NK-92 (cell line): ENCODE data around the gene ENSA.
"Not testable (repeated sequence)": the region's sequence is repeated elsewhere in the genome, so short reads cannot be mapped to it uniquely, and the experiment has no call there.

Source experiments
- DNase-seq: peaks from one replicate; lab custom pipeline; 2025; ENCODE audit not compliant: unreplicated experiment; lab: John Stamatoyannopoulos, UW

ENSA gene

GRCh38 chr1:150622303-150622975 lies 7.0 kb downstream of the ENSA start:
- DNase-seq: no peak

- no peak for DNase-seq
Observed at GRCh38 chr1:150621497-150622302, 7.7 kb downstream of the ENSA start.

- DNase-seq: no peak
Observed at GRCh38 chr1:150620919-150621318, 8.5 kb downstream of the ENSA start.

GRCh38 chr1:150619576-150620509 lies 9.6 kb downstream of the ENSA start:
- DNase-seq: no peak

- no peak for DNase-seq
Observed at GRCh38 chr1:150615346-150616201, 13.8 kb downstream of the ENSA start.

- no peak for DNase-seq
Observed at GRCh38 chr1:150613061-150613920, 16.1 kb downstream of the ENSA start.

- no peak for DNase-seq
Observed at GRCh38 chr1:150612014-150612345, 17.4 kb downstream of the ENSA start.

GRCh38 chr1:150610576-150610975 lies 18.8 kb downstream of the ENSA start:
- DNase-seq: no peak

- no peak for DNase-seq
Observed at GRCh38 chr1:150609732-150610131, 19.7 kb downstream of the ENSA start.

GRCh38 chr1:150606463-150607142 lies 22.8 kb downstream of the ENSA start:
- no peak for DNase-seq

- DNase-seq: not testable (repeated sequence)
Observed at GRCh38 chr1:150605451-150605731, 24.0 kb downstream of the ENSA start.

GRCh38 chr1:150604226-150604588 lies 25.2 kb downstream of the ENSA start:
- DNase-seq: no peak

- DNase-seq: no peak
Observed at GRCh38 chr1:150603711-150604110, 25.7 kb downstream of the ENSA start.

GRCh38 chr1:150602372-150602771 lies 27.0 kb downstream of the ENSA start:
- DNase-seq: not testable (repeated sequence)

- DNase-seq: no peak
Observed at GRCh38 chr1:150601540-150601939, 27.9 kb downstream of the ENSA start.

- not testable (repeated sequence) for DNase-seq
Observed at GRCh38 chr1:150598346-150598745, 31.1 kb downstream of the ENSA start.

GRCh38 chr1:150596976-150597375 lies 32.4 kb downstream of the ENSA start:
- no peak for DNase-seq

GRCh38 chr1:150596095-150596892 lies 33.1 kb downstream of the ENSA start:
- DNase-seq: no peak

- DNase-seq: no peak
Observed at GRCh38 chr1:150582371-150582770, 47.0 kb downstream of the ENSA start.
